Activated CD8-positive, alpha-beta memory T cell treated with anti-CD3 and anti-CD28 coated beads, Interleukin-2, amount 50 U/mL, for 24 hours (primary cell): ENCODE measurements around the gene CXCL11.
"Not testable (repeated sequence)": the region's sequence is repeated elsewhere in the genome, so short reads cannot be mapped to it uniquely, and the experiment has no call there.

Experiments
- DNase-seq: peaks from one replicate; pipeline ENCODE4 v3.0.0-alpha.2; 2020; ENCODE audit errors: extremely low read depth

Gene CXCL11

DNA sequence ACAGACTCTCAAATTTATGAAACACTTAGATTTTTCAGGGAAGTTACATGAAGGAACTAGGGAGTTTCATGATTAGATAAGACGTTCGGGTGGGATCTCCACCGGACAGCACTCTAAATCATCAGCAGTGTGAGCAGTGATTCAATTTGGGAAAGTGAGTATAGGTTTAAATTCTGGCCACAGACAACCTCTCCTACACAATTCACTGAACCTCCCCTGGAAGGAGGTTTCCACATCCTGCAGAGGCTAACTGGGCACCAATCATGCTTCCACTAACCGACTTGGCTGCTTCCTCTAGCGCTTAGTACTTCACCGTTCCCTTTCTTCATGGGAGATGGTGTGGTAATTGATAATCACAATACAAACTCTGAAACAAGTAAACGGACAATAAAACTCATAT is 34.2 kb downstream of the CXCL11 start:
- DNase-seq, result no peak

DNA sequence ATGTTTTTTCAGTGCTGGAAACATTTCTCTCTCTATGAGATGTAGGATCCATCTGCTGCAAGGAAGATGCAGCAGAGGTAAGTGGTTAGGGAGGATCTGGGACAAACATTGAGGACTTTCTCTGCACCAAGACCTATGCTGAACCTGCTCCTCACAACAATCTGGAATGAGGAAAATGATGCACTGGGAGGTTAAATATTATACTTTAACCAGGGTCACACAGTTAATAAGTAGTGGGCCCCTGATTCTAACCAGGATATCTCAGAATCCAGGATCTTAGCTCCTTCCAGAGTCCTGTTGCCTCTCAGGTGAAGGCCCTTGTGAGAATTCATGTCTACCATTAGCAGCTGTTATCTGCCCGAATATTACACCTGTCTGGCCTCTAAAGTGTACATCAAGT is 35.6 kb downstream of the CXCL11 start:
- DNase-seq, result no peak

DNA sequence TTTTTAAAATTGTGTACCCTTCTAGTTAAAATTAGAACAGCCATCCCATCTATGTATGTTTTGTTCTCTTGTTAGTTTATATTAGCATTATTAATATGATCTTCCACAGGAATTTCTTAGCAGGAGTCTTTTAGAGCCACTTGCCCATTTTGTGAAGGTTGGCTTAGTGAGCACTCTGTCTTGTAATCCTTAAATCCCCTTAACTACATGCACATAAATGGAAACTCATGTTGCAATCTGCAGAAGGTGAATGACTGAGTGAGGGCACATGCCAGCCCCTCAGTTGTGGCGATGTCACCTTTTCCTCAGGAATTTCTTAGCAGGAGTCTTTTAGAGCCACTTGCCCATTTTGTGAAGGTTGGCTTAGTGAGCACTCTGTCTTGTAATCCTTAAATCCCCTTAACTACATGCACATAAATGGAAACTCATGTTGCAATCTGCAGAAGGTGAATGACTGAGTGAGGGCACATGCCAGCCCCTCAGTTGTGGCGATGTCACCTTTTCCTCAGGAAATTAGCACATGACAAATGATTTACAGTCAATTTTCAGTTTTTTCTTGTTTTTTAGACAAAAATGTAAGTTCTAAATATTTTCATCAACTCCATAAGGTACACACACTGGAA is 37.2 kb downstream of the CXCL11 start:
- not testable (repeated sequence) for DNase-seq

DNA sequence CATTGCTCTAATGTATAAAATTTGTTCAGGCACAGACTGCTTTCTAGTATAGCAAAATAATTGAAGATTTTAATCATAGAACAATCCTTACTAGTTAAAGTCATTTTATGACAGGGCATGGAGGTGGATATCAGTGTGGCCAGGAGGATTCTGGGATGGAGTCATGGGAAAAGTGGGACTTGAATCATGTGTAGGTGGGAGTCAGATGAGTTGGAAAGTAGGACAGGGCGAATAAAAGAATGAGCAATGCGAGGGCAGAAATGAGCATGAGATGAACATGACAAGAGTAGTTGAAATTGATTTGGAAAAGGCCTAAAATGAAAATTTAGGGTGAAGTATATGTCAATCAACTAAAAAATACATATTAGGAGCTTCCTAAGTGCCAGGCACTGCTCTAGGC is 37.9 kb downstream of the CXCL11 start:
- no peak for DNase-seq

DNA sequence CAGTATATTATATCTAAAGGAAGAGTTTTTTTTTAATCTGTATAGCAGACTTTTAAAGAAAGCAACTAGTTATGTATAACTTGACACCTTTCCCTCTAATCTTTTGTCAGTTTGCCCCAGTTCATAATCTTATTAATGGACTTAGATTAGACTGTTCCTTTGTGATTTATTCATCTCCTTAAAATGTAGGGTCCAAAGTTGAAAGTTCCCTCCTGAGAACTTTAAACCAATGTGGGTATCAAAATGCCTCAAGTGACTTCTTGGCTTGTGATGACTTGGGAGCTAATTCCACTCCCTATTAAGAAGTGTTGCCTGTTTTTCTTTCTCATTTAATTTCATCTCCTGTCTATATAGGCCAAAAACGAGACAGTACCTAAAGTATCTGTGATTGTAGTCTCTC is 38.8 kb downstream of the CXCL11 start:
- DNase-seq, result no peak

DNA sequence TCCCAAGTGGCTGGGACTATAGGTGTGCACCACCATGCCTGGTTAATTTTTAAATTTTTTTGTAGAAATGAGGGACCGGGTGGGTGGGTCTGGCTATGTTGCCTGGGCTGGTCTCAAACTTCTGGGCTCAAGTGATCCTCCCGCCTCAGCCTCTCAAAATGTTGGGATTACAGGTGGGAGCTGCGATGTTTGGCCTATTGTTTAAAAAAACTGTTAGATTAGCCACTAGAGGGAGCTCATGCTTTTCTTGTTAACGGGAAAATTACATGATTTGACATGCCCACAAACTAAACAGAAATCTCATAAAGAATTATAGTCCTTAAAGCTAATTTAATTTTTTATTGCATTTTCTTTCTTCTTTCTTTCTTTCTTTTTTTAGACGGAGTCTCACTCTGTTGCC is 40.1 kb downstream of the CXCL11 start:
- DNase-seq, result no peak

DNA sequence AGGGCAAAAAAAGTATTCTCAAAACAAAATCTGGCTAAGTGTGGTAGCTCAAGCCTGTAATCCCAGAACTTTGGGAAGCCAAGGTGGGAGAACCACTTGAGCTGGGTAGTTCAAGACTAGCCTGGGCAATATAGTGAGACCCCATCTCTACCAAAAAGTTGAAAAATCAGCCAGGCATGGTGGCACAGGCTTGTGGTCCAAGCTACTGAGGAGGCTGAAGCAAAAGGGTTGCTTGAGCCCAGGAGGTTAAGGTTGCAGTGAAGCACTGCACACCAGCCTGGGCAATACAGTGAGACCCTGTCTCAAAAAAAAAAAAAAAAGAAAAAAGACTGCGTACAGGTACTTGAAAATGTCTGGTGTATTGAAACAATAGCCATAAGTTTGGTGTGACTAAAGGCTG is 43.4 kb downstream of the CXCL11 start:
- no peak for DNase-seq

DNA sequence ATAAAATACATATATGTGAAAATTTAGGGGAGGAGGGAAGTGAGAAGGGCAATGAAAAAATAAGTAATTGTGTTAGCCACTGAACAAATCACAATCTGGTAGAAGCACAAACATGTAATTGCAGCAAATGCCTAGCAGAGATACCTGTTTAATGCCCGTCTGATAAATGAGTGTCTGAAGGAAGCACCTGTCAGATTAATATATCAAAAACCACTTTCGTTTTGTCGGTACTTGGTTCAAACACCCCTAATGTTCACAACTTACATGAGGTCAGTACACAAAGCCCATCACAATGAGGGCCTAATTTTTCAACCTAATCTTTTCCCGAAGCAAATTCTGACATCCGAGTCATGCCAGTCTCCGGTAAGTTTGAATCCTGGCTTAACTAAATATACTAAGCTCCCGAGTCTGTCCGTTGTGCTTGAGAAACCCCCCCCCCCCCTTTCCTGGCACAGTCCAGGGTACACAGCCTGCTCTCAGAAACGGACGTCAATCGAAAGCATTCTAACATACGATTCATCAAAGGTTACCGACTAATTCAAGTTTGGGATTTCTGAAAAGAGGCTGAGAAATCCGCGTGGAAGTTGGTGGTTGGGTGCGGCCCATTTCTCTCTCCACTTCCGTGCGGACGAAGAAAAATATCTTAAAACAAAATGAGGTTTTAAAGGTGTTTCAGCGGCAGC is 45.9 kb downstream of the CXCL11 start:
- DNase-seq, result no peak

DNA sequence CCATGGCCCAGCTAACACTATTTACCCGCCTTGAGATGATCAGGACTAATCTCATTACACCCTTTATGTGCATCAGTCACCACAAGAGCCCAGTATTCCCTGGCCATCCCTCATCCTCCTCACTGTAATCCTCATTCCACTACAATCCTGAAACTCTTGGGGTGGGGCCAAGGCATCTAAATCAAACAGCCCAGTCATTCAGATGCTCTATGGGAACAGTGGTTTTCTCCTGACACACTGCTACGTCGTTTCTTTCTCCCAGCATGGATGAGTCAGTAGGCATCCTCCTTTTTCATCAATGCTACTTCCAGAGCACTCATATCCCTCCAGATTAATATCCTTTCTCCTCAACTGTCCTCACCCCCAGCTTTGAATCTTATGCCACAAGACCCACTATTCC is 50.8 kb downstream of the CXCL11 start:
- no peak for DNase-seq
